ENCODE data around the gene BTRC.
"Not testable (repeated sequence)": the region's sequence is repeated elsewhere in the genome, so short reads cannot be mapped to it uniquely, and the experiment has no call there.

The BTRC gene

DNA sequence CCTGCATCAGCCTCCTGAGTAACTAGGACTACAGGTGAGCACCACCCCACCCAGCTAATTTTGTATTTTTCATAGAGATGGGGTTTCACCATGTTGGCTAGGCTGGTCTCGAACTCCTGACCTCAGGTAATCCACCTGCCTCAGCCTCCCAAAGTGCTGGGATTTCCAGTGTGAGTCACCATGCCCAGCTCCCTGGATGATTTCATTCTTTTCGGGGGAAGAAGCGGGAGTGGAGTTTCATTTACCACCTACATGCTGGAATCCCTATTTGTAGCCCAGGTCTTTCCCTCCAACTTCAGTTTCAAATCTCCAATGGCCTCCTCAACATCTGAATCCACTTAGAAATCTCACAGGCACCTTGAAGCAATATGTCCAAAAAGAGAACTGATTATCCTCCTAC, 2.9 kb upstream of the BTRC start:
- no peak for DNase-seq

DNA sequence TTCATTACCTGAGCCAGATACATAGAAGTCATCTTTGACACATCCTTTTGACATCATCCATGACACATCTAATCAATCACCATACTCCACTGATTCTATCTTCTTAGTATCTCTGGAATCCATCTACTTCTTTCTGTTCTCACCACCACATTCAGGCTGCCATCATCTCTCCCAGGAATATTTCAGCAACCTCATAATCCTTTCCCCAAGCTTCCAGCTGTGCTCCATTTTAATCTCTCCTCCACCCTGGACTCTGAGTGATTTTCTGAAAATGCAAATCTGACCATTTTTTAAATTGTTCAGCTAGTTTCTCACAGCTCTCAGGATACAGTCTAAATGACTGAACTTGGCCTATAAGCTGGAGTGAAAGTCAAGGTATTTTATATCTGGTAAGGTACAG, 2.5 kb upstream of the BTRC start:
- no peak for DNase-seq

DNA sequence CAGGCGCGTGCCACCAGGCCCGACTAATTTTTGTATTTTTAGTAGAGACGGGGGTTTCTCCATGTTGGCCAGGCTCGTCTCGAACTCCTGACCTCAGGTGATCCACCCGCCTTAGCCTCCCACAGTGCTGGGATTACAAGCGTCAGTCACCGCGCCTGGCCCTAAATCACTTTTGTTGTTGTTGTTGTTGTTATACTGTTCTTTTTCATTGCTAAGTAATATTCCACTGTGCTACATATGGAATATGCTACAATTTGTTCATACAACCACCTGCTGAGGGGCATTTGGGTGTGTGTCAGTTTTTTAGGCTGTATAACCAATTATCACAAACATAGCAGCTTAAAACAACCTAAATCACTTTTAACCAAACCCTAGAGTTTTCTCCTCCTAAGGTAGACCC, 1.1 kb upstream of the BTRC start:
- DNase-seq, result not testable (repeated sequence)

DNA sequence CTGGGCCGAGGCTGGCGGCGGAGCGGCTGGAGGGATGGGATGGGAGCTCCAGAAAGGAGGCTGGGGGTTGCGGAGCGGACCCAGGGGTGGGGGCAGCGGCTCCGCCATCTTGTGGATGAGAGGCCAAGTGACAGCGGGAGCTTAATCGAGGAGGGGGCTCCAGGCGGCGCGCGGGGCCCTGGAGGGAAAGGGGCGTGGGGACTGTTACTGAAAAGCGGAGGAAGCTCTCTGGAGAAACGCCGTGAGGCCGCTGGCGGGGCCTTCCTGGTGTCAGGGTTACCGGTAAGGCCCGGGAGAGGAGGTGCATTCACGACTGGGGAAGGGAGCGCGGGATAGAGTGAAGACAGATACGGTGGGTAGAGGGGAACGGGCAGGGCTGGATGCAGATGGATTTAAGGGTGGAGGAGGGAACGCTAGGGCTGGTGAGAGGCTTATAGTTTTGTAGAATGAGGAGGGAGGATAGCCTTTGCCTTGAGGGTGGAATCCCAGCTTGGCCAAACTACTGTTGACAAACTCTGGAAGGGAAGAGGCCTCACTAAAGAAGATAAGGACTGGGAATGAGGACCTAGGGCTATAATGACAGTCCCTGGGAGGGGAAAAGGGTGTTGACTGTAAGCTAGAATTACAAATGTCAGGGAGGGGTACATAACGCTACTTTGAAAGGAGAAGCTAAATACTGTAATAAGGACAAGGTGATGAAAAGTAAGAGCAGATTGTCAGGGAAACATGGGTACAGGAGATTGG, 535 bp downstream of the BTRC start:
- DNase-seq, result no peak

DNA sequence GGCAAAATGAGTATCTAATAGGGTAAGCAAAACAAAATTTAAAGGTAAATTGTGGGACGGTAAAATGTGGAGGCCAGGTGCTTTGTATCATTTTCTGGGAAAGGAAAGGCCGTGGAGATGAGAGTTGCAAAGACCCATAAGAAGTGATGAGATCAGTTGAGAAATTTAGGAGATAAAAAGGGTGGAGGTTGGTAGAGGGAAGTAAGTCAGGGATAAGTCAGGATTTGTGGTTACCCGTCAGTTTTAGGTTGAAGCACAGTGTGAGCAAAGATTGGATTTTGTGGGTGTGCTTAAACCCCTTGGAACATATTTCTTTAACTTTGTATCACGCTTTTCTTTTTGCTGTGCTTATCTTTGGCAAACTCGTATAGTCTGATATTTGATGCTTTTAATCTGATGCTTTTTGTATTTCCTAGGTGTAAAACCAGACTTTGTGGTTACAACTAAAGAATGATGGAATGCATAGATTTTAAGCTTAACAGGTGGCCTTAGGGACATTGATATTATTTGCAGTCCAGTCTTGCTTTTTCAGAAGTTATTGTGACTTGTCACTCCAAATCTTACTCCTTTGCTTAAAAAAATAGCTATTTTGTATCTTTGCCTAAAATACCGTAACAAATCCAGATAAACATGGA, 1.2 kb downstream of the BTRC start:
- no peak for DNase-seq

DNA sequence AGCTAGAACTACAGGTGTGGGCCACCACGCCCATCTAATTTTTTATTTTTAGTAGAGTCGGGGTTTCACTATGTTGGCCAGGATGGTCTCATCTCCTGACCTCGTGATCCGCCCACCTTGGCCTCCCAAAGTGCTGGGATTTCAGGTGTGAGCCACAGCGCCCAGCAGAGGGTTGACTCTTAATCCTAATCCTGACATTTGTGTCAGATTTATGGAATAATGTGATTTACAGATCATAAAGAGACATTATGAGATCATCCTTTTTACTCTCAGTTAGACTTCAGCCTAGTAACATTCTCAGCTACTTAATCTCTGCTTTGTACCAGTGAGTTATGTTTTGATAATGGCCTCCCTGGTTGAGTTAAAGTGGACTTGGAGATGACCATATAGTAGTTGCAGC, 2.2 kb downstream of the BTRC start:
- no peak for DNase-seq

DNA sequence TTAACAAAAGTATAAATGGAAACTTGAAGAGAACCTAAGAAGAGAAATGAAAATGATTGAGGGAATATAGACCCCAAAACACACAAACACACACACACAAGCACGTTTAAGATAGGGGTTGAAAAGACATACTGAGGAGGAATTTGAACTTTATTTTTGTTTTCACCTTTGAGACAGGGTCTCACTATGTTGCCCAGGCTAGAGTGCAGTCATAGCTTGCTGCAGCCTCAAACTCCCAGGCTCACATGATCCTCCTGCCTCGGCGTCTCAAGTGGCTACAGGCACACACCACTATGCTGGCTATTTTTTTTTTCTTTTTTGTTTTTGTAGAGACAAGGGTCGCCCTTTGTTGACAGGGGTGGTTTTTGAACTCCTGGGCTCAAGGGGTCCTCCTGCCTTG, 4.0 kb downstream of the BTRC start:
- no peak for DNase-seq

DNA sequence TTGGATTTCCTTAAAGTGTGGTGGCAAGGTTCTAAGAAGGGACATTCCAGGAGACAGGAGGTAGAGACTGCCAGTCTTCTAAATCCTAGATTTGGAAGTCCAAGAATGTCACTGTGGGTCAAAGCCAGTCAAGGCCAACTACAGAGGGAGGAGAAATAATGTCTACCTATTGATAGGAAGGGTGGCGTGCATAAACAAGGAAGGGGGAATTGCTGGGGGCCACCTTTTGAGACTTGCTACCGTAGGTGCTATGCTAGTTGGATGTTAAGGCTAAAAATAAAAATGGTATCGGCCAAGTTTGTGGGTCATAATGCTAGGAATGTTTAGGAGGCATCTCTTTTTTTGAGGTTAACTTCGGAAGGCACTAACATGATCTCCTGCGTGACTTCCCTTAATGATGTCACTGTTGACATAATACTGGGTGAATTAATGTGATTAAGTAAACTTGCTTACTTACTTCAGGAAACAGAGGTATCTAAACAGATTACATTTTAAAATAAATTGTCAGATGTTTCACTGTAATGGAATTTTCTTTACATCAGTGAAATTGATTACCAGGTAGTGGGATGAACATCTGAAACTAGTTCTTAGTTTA, 4.8 kb downstream of the BTRC start:
- no peak for DNase-seq

DNA sequence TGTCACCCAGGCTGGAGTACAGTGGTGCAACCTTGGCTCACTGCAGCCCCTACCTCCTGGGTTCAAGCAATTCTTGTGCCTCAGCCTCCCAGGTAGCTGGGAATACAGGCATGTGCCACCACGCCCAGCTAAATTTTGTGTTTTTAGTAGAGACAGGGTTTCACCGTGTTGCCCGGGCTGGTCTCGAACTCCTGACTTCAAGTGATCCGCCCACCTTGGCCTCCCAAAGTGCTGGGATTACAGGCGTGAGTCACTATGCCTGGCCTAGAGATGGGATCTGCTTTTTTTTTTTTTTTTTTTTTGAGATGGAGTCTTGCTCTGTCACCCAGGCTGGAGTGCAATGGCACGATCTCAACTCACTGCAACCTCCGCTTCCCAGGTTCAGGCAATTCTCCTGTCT, 6.1 kb downstream of the BTRC start:
- DNase-seq, result not testable (repeated sequence)

DNA sequence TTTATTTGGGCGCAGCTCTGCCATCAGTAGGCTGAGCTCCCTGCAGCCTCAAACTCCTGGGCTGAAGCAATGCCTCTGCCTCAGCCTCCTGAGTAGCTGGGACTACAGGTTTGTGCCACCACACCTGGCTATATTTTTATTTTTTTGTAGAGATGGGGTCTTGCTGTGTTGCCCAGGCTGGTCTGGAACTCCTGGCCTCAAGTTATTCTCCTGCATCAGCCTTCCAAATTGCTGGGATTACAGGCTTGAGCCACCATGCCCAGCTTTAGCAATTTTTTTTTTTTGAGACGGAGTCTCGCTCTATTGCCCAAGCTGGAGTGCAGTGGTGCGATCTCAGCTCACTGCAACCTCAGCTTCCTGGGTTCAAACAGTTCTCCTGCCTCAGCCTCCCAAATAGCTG, 6.9 kb downstream of the BTRC start:
- not testable (repeated sequence) for DNase-seq

DNA sequence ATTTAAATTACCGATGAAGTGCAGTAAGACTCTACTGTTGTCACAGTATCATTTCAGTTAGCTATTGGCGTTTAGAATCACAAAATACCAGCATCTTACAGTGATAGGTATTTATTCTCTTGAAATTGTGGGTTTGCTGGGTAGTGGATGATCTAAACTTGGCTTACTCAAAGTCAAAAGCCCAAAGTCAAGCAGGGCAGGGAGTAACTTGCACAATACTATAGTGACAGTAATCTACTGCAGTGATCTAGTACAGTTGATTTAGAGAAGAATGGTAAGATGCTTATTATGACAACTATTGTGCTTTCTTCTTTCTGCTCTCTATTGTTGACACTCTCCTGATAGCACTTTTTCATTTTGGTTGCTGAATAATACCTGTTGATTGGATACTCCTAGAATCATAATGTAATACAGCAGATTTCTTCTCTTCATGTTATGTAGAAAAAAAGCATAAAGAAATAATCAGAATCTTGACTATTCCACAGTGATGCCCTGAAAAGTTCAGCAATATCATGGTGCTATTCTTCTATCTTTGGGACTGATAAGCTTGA, 10.0 kb downstream of the BTRC start:
- DNase-seq, result no peak

DNA sequence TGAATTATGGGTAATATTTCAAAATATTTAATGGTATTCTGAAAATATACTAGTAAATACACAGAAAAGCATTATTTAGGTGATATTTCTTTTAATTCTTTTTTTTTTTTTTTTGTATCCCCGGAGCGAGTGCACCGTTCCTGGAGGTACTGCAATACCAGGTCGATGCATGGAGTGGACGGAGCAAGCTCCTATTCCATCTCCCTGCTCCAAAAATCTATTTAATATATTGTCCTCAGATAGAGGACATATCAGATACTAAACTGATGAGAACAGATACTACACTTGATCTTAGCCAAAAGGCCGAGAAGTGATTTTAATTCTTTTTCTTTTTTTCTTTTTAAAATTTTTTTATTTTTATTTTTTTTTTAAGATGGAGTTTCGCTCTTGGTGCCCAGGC, 10.8 kb downstream of the BTRC start:
- no peak for DNase-seq

DNA sequence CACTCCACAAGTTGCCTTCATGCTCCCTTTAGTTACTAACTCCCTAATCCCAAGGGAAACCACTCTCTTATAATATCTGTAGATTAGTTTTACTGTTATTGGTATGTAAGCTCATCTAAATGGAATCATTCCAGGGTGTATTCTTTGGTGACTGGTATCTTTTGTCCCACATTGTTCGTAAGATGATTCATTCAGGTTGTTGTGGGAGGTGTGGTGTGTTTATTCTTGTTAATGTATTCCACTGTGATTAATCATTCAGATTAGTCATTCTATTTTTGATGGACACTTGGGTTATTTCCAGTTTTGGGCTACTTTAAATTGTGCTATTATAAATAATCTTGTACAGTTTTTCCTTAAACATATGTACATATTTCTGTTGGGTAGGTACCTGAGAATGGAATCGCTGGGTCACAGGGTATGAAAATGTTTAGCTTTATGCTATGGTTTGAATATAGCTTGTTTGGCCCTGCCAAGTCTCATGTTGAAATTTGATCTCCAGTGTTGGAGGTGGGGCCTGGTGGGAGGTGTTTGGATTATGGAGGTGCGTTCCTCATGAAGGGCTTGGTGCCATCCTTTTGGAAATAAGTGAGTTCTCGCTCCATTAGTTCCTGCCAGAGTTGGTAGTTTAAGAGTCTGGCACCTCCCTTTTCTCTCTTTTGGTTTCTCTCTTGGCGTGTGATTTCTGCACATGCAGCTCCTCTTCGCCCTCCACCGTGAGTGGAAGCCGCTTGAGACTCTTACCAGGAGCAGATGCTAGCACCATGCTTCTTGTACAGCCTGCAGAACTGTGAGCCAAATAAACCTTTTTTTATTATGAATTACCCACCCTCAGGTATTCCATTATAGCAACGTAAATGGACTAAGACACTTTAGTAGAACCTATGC, 13.8 kb downstream of the BTRC start:
- no peak for DNase-seq

DNA sequence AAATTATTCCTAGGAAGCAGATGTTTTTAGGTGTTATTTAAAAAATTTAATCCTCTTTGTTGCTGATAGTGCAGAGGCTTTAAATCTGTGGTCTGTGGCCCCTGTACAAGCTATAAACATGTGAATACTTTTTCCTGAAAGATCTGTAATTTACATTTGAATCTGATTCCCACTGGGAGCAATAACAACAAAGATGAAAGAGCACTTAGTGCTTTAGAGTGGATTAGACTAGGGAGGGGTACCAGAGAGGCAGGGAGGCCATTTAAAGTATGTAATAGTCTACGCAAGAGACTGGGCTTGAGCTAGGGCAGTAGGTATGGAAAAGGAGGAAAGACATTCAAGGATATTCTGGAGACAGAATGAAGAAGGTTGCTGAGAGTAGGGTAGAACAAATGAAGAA, 19.1 kb downstream of the BTRC start:
- no peak for DNase-seq

DNA sequence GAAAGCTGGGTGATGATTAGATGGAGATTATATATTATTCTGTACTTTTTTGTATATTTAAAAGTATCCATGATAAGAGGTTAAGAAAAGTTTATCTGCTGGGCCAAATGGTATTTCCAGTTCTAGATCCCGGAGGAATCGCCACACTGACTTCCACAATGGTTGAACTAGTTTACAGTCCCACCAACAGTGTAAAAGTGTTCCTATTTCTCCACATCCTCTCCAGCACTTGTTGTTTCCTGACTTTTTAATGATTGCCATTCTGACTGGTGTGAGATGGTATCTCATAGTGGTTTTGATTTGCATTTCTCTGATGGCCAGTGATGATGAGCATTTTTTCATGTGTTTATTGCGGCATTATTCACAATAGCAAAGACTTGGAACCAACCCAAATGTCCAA, 20.0 kb downstream of the BTRC start:
- not testable (repeated sequence) for DNase-seq

DNA sequence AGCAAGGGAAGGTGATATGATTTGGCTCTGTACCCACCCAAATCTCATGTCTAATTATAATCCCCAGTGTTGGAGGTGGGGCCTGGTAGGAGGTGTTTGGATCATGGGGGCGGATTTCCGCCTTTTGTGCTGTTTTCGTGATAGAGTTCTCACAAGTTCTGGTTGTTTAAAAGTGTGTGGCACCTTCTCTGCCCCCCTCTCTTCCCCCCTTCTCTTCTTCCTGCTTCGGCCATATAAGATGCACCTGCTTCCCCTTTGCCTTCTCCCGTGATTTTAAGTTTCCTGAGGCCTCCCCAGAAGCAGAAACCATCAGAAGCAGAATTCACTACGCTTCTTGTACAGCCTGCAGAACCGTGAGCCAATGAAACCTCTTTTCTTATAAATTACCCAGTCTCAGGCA, 21.1 kb downstream of the BTRC start:
- no peak for DNase-seq

DNA sequence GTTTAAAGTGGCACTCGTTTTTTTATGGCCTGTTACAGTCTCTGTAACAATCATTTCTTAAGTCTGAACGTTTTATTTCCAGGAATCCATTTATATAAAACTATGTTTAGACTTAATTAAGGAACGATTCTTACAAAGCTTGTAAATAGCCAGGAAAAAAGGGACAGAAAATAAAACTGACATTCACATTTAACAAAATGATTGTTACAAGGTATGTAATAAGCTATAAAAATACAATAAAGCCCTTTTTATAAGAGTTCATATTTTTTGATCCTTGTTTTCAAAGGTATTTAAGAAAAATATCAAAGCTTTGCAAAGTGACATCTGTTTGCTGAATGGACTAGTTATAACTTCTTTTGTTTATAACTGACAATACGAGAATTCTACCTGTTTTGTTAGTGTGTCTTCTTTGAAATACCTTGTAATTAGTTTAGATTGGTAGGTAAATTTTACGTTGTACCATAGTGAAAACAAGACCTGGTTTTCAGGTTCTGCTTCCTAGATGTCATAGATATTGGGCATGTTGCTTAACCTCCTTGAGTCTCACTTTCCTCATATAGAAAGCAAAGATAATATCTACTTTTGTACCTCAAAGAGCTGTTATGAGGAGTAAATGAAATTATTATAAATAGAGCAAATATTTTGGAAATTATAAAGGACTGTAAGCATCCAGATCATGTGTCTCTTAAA, 25.8 kb downstream of the BTRC start:
- DNase-seq, result no peak

DNA sequence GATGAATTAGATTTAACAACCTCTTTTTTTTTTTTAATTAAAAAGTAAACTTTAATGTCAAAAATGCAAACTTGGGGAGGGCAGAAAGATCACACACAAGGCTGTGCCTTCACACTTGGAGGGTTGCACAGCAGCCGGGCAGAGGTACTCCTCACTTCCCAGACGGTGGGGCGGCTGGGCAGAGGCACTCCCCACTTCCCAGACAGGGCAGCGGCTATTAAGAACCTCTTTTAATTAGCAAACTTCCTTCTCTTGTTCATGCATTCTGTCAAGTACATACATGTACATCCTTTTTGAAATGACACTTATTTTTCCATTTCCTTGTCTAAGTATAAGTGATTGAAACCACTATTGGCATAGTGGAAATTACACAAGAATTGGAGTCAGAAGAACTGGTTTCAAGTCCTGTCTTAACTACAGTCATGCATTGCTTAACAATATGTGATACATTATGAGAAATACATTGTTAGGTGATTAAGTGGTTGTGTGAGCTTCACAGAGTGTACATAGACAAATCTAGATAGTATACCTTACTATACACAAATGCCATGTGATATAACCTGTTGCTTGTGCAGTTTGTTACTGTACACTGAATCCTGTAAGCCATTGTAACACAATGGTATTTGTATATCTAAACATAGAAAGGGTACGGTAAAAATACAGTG, 26.5 kb downstream of the BTRC start:
- DNase-seq, result no peak

DNA sequence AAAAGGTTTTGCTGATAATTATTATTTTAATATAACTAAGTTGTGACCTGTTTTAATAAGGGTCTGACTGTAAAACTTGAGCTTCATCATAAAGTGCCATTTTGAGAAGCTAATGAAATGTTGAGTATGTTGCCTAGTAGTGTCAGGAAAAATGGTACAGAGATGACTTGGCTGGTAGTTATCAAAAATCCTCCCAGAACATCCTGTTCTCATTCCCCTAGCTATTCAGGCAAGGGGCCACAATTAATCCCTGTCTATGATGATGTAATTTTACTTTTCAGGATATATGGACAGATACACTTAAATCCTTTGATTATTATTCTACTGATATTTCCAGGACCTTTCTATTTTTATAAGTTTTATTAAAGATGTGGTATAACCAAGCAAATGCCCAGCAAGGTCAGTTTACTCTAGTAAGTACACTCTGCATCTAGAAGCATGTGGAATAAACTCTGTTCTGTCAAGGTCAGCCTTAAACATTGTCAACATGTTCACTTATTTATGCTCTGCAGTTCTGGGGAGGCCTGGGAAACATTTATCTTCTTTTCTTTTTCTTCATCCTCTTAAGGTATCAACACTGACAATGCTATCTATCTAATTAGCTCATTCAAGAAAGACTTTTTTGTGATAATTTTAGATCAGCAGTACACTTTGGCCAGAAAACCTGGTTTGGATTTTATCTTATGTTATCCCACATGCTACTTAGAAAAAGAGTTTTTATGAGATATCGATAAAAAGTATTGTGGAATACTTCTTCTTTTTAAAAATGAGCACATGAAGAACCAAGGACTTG, 32.1 kb downstream of the BTRC start:
- no peak for DNase-seq

DNA sequence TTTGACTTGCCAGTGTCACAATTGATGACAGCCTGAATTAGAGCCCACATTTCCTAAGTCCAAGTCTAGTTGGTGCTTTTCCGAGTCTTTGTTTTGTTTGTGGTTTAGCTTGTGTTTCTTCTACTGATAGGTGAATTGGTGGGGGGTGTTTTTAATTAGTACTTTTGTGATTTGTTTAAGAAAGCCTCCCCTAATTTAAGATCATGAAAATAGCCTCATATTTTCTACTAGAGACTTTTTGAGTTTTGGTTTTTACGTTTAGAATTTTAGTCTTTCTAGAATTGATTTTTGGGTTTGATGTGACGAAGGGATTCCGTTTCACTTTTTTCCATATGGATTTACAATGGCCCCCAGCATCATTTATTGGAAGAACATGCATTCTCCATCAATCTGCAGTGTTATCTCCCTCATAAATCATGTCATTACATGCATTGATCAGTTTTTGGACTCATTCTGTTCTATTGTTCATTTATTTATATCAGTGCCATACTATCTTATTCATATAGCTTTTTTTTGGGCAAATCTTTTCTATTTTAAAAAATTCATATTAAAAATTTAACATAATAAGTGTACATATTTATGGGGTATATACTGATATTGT, 32.8 kb downstream of the BTRC start:
- DNase-seq, result no peak

Data from NCI-H1048 (cell line).